GM12872 (cell line): Measurements from ENCODE around the gene LYPD6B.

Experiments used
- CTCF ChIP-seq: IDR thresholded peaks from 3 replicates; pipeline ENCODE4 v1.5.1; 2011; ENCODE audit warnings: low read depth, mild to moderate bottlenecking, low read length, moderate library complexity; ENCODE audit not compliant: insufficient read depth

Gene LYPD6B

GRCh38 chr2:149104221-149104620 lies 65.7 kb downstream of the LYPD6B start:
- TF ChIP-seq CTCF = no peak

- no peak for TF ChIP-seq CTCF
Observed at GRCh38 chr2:149112068-149112467, 73.6 kb downstream of the LYPD6B start.

- TF ChIP-seq CTCF = no peak
Observed at GRCh38 chr2:149112713-149113112, 74.2 kb downstream of the LYPD6B start.

GRCh38 chr2:149115781-149116180 lies 77.3 kb downstream of the LYPD6B start:
- TF ChIP-seq CTCF = no peak

- TF ChIP-seq CTCF = no peak
Observed at GRCh38 chr2:149119368-149119767, 80.9 kb downstream of the LYPD6B start.

GRCh38 chr2:149122516-149122915 lies 84.0 kb downstream of the LYPD6B start:
- TF ChIP-seq CTCF = no peak

- TF ChIP-seq CTCF = no peak
Observed at GRCh38 chr2:149125031-149125725, 86.7 kb downstream of the LYPD6B start.

- TF ChIP-seq CTCF = no peak
Observed at GRCh38 chr2:149129433-149129832, 90.9 kb downstream of the LYPD6B start.
